Gastrocnemius medialis (tissue), 4 donors: Measurements from ENCODE around the gene PTMA.
"Not testable (repeated sequence)": the region's sequence is repeated elsewhere in the genome, so short reads cannot be mapped to it uniquely, and the experiment has no call there.

Experiments used
- POLR2A ChIP-seq, 2 donors: fragments of 450-650 bp; IDR thresholded peaks; one replicate each; pipeline ENCODE4 v1.6.1; 2017; ENCODE audit warnings: antibody characterized with exemption in 2 of 2, mild to moderate bottlenecking in 2 of 2, moderate library complexity in 2 of 2
- TF ChIP-seq, protein P1 (sequence below), 5 experiments: fragments of 450-650 bp in 3 of 5; fragments of 200-600 bp in 2 of 5; sonication (generic) in 2 of 5; IDR thresholded peaks in 4 of 5; conservative IDR thresholded peaks in 1 of 5; 1 replicate in 4 of 5; 2 replicates in 1 of 5; pipeline ENCODE4 v1.5.1; 2016 to 2019; ENCODE audit warnings: antibody characterized with exemption in 5 of 5, mild to moderate bottlenecking in 3 of 5, moderate library complexity in 3 of 5

DNA sequence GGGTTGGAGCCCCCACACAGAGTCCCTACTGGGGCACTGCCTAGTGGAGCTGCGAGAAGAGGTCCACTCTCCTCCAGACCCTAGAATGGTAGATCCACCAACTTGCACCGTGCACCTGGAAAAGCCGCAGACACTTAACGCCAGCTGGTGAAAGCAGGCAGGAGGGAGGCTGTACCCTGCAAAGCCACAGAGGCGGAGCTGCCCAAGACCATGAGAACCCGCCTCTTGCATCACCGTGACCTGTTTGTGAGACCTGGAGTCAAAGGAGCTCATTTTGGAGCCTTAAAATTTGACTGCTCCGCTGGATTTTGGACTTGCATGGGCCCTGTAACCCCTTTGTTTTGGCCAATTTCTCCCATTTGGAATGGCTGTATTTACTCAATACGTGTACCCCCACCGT lies 40.7 kb downstream of the PTMA start:
- TF ChIP-seq, protein P1, sequence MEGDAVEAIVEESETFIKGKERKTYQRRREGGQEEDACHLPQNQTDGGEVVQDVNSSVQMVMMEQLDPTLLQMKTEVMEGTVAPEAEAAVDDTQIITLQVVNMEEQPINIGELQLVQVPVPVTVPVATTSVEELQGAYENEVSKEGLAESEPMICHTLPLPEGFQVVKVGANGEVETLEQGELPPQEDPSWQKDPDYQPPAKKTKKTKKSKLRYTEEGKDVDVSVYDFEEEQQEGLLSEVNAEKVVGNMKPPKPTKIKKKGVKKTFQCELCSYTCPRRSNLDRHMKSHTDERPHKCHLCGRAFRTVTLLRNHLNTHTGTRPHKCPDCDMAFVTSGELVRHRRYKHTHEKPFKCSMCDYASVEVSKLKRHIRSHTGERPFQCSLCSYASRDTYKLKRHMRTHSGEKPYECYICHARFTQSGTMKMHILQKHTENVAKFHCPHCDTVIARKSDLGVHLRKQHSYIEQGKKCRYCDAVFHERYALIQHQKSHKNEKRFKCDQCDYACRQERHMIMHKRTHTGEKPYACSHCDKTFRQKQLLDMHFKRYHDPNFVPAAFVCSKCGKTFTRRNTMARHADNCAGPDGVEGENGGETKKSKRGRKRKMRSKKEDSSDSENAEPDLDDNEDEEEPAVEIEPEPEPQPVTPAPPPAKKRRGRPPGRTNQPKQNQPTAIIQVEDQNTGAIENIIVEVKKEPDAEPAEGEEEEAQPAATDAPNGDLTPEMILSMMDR (IDR thresholded peaks at IDR 0.05 in 4 of 5, conservative IDR thresholded peaks at IDR 0.05 in 1 of 5), result not testable (repeated sequence)
- TF ChIP-seq POLR2A (IDR thresholded peaks at IDR 0.05), result not testable (repeated sequence)
